Progenitor cell of endocrine pancreas (in vitro differentiated cells): ENCODE data around the gene SLC39A7. TPM values are rescaled to one million over a fixed set of nuclear protein-coding genes. Genes with fewer than 3 reads are reported as not detected.
"Not testable (repeated sequence)": the region's sequence is repeated elsewhere in the genome, so short reads cannot be mapped to it uniquely, and the experiment has no call there.

Experiments used
- DNase-seq: peaks from one replicate; pipeline ENCODE4 v3.0.0; 2021; ENCODE audit warnings: low spot score; ENCODE audit not compliant: unreplicated experiment
- H3K27ac Mint-ChIP-seq: 2 replicates; pipeline ENCODE4 v1.8.0; 2021; ENCODE audit warnings: mild to moderate bottlenecking, moderate library complexity, mixed read lengths
- H3K27me3 Mint-ChIP-seq: 2 replicates; pipeline ENCODE4 v1.8.0; 2021; ENCODE audit warnings: mixed read lengths
- H3K36me3 Mint-ChIP-seq: 2 replicates; pipeline ENCODE4 v1.8.0; 2022; ENCODE audit warnings: mixed read lengths; ENCODE audit not compliant: insufficient read depth
- H3K4me1 Mint-ChIP-seq: 2 replicates; pipeline ENCODE4 v1.8.0; 2021; ENCODE audit warnings: low read depth, mixed read lengths
- H3K4me3 Mint-ChIP-seq: 2 replicates; pipeline ENCODE4 v1.8.0; 2021; ENCODE audit warnings: low read depth, mild to moderate bottlenecking, moderate library complexity, mixed read lengths
- H3K9me3 Mint-ChIP-seq: 2 replicates; pipeline ENCODE4 v1.8.0; 2021; ENCODE audit warnings: low read depth, mixed read lengths
- total RNA-seq: library from RNA; stranded (reverse); gene quantifications from 2 replicates; pipeline ENCODE4 v1.2.1, GENCODE V29; 2021
- TF ChIP-seq, protein P1 (sequence below): fragments of 200-600 bp; sonication (generic); IDR thresholded peaks from one replicate; pipeline ENCODE4 v1.5.0; 2021; ENCODE audit warnings: antibody characterized with exemption, mild to moderate bottlenecking; ENCODE audit not compliant: unreplicated experiment

SLC39A7 gene
- total RNA-seq, 1 donor from 2014 or later = 109 TPM

DNA sequence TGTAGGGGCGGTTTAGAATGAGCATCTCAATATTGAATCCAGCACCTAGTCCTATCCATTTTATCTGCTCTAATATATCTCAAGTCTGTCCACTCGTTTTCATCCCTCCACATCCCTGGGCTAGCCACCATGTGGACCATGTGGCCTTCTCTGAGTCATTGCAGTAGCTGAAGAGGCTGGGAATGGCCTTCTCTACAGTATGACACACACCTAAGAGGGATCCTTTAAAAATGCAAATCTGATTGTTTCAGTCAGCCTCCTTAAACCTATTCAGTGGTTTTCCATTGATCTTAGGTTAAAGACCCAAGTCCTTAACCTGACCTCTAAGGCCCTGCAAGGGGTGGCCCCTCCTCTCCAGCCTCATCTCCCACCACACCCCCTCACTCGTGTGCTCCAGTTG is 17.0 kb downstream of the SLC39A7 start:
- no peaks in the 10 kb centered on the region for H3K9me3 Mint-ChIP-seq
- no peak for DNase-seq

DNA sequence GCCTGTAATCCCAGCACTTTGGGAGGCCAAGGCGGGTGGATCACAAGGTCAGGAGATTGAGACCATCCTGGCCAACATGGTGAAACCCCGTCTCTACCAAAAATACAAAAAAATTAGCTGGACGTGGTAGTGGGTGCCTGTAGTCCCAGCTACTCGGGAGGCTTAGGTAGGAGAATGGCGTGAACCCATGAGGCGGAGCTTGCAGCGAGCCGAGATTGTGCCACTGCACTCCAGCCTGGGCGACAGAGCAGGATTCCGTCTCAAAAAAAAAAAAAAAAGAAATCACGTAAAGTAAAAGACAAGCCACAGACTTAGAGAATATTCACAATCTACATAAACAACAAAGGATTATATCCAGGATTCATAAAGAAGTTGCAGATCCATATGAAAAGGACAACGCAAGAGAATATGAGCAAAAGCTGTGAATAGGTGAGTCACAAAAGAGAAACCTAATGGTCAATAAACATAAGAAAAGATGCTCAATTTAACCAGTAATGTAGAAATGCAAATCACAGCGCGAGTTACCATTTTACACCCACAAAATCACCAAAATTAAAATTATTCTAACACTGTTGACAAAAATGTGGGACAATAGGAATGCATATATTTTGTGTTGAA is 25.9 kb downstream of the SLC39A7 start:
- H3K27me3 Mint-ChIP-seq = peaks cover 52% of the 10 kb centered on the region
- not testable (repeated sequence) for H3K27ac Mint-ChIP-seq, DNase-seq, H3K36me3 Mint-ChIP-seq, H3K9me3 Mint-ChIP-seq, H3K4me3 Mint-ChIP-seq, H3K4me1 Mint-ChIP-seq

More for the DNA sequence above, 17.0 kb downstream of the SLC39A7 start:
- Mint-ChIP-seq H3K27ac (no peak overlapping the region), H3K4me3 (no peak overlapping the region), H3K27me3 (peaks cover 70% of the 10 kb centered on the region), H3K4me1 (peaks cover 13% of the 10 kb centered on the region), H3K36me3 (no peaks in the 10 kb centered on the region)
- TF ChIP-seq, protein P1, sequence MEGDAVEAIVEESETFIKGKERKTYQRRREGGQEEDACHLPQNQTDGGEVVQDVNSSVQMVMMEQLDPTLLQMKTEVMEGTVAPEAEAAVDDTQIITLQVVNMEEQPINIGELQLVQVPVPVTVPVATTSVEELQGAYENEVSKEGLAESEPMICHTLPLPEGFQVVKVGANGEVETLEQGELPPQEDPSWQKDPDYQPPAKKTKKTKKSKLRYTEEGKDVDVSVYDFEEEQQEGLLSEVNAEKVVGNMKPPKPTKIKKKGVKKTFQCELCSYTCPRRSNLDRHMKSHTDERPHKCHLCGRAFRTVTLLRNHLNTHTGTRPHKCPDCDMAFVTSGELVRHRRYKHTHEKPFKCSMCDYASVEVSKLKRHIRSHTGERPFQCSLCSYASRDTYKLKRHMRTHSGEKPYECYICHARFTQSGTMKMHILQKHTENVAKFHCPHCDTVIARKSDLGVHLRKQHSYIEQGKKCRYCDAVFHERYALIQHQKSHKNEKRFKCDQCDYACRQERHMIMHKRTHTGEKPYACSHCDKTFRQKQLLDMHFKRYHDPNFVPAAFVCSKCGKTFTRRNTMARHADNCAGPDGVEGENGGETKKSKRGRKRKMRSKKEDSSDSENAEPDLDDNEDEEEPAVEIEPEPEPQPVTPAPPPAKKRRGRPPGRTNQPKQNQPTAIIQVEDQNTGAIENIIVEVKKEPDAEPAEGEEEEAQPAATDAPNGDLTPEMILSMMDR = no peak

DNA sequence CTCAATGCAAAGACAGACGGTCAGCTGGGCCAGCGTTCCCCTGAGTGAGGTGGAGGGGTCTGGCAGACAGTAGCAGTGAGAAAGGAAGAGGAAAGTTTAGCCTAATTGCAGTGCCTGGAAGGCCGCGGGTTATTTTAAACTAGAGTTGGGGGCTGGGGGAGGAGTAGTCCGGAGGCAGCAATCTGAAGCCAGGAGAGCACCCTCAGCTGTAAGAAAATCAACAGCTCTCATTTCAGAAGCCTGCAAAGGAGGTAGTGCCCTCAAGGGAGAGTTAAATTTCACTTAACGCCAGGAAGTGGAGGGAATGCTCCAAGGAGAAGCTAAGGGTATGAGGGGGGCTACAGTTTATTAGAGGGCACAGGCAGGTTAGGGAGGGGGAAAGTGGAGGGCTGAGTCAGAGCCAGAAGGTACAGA is 34.6 kb downstream of the SLC39A7 start:
- Mint-ChIP-seq H3K27ac (no peak overlapping the region), H3K9me3 (no peaks in the 10 kb centered on the region), H3K36me3 (no peaks in the 10 kb centered on the region), H3K27me3 (peaks cover 42% of the 10 kb centered on the region), H3K4me1 (peaks cover 5% of the 10 kb centered on the region), H3K4me3 (no peak overlapping the region)
- DNase-seq = no peak
- TF ChIP-seq, protein P1 = no peak

DNA sequence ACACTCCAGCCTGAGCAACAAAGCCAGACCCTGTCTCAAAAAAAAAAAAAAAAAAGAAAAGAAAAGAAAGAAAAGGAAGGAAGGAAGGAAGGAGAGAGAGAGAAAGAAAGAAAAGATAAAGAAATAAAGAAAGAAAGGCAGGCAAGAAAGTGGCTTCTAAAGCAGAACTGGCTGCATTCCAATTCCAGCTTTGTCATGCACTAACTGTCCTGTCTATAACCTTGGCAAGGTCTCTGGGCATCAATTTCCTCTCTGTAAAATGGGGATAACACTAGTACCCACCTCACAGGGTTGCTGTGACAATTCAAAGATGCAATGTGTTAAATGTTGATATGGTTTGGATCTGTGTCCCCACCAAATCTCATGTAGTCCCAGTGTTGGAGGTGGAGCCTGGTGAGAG is 35.7 kb downstream of the SLC39A7 start:
- Mint-ChIP-seq H3K27me3 (peaks cover 44% of the 10 kb centered on the region), H3K36me3 (no peaks in the 10 kb centered on the region), H3K4me3 (no peak overlapping the region), H3K9me3 (no peaks in the 10 kb centered on the region), H3K27ac (no peak overlapping the region), H3K4me1 (peaks cover 5% of the 10 kb centered on the region)
- DNase-seq = no peak
- TF ChIP-seq, protein P1 = no peak

DNA sequence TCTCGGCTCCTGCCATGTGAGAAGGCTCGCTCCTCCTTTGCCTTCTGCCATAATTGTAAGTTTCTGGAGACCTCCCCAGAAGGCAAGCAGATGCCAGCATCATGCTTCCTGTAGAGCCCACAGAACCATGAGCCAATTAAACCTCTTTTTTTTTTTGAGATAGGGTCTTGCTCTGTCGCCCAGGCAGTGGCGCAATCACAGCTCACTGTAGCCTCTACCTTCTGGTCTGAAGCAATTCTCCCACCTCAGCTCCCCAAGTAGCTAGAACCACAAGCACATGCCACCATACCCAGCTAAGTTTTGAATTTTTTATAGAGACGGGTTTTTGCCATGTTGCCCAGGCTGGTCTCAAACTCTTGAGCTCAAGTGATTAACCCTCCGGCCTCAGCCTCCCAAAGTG is 36.2 kb downstream of the SLC39A7 start:
- H3K9me3 Mint-ChIP-seq = no peaks in the 10 kb centered on the region
- no peak overlapping the region for H3K4me3 Mint-ChIP-seq
- TF ChIP-seq, protein P1 = no peak
- no peak overlapping the region for H3K27ac Mint-ChIP-seq
- H3K27me3 Mint-ChIP-seq = peaks cover 43% of the 10 kb centered on the region
- peaks cover 5% of the 10 kb centered on the region for H3K4me1 Mint-ChIP-seq
- DNase-seq = no peak
- no peaks in the 10 kb centered on the region for H3K36me3 Mint-ChIP-seq

DNA sequence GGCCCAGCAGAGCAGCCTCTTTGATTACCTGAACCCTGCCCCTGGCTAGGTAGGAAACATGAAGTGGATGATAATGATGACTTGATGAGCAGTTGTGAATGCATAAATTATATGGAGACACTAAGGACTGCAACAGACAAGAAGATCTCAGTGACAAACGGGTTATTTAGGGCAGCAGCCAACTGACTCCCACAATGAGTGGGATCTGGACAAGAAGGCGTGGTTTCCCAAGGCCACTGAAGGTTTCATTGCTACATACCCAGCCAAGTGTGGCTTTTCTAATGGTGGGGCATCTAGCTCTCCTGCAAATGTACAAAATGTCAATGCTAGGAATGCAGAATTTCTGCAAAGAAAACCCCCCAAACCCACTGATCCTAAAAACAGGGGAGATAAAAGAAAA is 37.1 kb downstream of the SLC39A7 start:
- Mint-ChIP-seq H3K4me1 (peaks cover 5% of the 10 kb centered on the region), H3K36me3 (no peaks in the 10 kb centered on the region), H3K4me3 (no peak overlapping the region), H3K9me3 (no peaks in the 10 kb centered on the region), H3K27me3 (peaks cover 46% of the 10 kb centered on the region), H3K27ac (no peak overlapping the region)
- no peak for DNase-seq
- TF ChIP-seq, protein P1 = no peak
